Body of pancreas (tissue), 4 donors: ENCODE data around the gene DGKQ. TPM values are rescaled to one million over a fixed set of nuclear protein-coding genes. Genes with fewer than 3 reads are reported as not detected.
A peak's percentile ranks its signal among the peaks of the same experiment; 100 is the strongest.

Source experiments
- ATAC-seq: fragments of 150-250 bp; one replicate; pipeline ENCODE4 v1.9.1; 2016
- DNase-seq, 4 donors: peaks; one replicate each; pipeline ENCODE4 v3.0.0-alpha.2; 2019
- H3K27ac ChIP-seq, 4 donors: fragments of 200-600 bp; sonication (generic); 1 replicate in 3 of 4; 2 replicates in 1 of 4; pipeline versions ENCODE4 v1.5.1 to v1.6.1; 2016 to 2019; ENCODE audit warnings: mild to moderate bottlenecking in 1 of 4, mixed read lengths in 1 of 4, moderate library complexity in 1 of 4
- H3K27me3 ChIP-seq, 2 donors: fragments of 200-600 bp; sonication (generic); one replicate each; pipeline ENCODE4 v1.6.0; 2016; ENCODE audit warnings: mild to moderate bottlenecking in 1 of 2
- H3K36me3 ChIP-seq, 2 donors: fragments of 200-600 bp; sonication (generic); replicated peaks in 1 of 2; 2 replicates each; pipeline ENCODE4 v1.5.1; 2016; ENCODE audit warnings: low read depth in 2 of 2; ENCODE audit not compliant: insufficient read depth in 1 of 2
- H3K4me1 ChIP-seq: fragments of 200-600 bp; sonication (generic); one replicate; pipeline ENCODE4 v1.6.0; 2016
- H3K4me3 ChIP-seq, 2 donors: fragments of 200-600 bp; sonication (generic); 1 replicate in 1 of 2; 2 replicates in 1 of 2; pipeline ENCODE4 v1.5.1; 2016 to 2019
- H3K9me3 ChIP-seq, 3 donors: fragments of 200-600 bp; sonication (generic); 1 replicate in 2 of 3; 2 replicates in 1 of 3; pipeline ENCODE4 v1.5.1; 2016
- POLR2A ChIP-seq, 3 donors: fragments of 450-650 bp; IDR thresholded peaks; one replicate each; pipeline ENCODE4 v1.6.1; 2016; ENCODE audit warnings: antibody characterized with exemption in 3 of 3, mild to moderate bottlenecking in 2 of 3
- WGBS, 2 donors: methylation state at CpG; one replicate each; pipeline ENCODE4 v1.1.5; 2017; 5-methylcytosine and 5-hydroxymethylcytosine counted together
- intact Hi-C: fragments of 100-400 bp; cut with DNase I; formaldehyde crosslinking; loops from one replicate; pipeline ENCODE4 v1.15.1; 2023
- total RNA-seq, 2 donors: library from RNA; depleted of rRNA; stranded (reverse); fragments of >200 nt; gene quantifications; one replicate each; pipeline ENCODE4 v1.1.0, GENCODE V29; 2016
- TF ChIP-seq, protein P1 (sequence below), 7 experiments: fragments of 450-650 bp in 4 of 7; fragments of 200-600 bp in 3 of 7; sonication (generic) in 3 of 7; IDR thresholded peaks; one replicate each; pipeline ENCODE4 v1.5.1; 2016 to 2019; ENCODE audit warnings: antibody characterized with exemption in 7 of 7

The DGKQ gene
- total RNA-seq, 2 donors from 2014 or later: 13.2 to 17.5 TPM

DNA sequence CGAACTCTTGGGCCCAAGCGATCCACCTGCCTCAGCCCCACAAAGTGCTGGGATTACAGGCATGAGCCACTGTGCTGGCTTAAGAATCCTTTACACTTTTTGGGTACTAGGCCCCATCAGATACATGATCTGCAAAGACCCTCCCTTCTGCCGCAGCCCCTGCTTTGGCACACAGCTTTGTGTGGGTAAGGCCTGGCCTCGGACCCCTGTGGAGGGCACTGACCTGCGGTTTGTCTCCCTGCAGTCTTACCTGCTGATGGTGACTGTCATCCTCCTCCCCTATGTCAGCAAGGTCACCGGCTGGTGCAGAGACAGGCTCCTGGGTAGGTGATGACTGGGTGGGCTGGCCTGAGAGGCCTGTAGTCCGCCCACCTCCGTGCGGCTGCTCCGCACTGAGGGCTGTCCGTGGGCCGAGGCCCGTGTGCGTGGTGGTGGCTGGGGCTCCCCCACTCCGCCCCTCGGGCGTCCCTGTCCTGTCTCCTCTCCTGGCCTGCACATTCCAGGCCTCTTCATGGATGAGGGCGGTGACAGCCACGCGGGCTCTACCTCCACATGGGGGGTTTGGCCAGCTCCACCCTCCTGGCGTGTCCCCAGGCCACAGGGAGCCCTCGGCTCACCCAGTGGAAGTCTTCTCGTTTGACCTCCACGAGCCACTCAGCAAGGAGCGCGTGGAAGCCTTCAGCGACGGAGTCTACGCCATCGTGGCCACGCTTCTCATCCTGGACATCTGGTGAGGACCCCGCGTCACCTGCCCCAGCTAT lies 18.0 kb downstream of the DGKQ start:
- ATAC-seq (no peak), DNase-seq (peak in 1 of 4 donors; percentile 7)
- H3K27me3 ChIP-seq: no peaks in the 10 kb centered on the region
- H3K36me3 ChIP-seq: no peaks in the 10 kb centered on the region
- intact Hi-C loops: no loop called here
- H3K9me3 ChIP-seq: no peaks in the 10 kb centered on the region
- WGBS, 2 donors: 95 to 97% methylated on average over 23 to 28 of the region's 33 CpGs
- TF ChIP-seq POLR2A (IDR thresholded peaks at IDR 0.05): no peak
- TF ChIP-seq, protein P1, sequence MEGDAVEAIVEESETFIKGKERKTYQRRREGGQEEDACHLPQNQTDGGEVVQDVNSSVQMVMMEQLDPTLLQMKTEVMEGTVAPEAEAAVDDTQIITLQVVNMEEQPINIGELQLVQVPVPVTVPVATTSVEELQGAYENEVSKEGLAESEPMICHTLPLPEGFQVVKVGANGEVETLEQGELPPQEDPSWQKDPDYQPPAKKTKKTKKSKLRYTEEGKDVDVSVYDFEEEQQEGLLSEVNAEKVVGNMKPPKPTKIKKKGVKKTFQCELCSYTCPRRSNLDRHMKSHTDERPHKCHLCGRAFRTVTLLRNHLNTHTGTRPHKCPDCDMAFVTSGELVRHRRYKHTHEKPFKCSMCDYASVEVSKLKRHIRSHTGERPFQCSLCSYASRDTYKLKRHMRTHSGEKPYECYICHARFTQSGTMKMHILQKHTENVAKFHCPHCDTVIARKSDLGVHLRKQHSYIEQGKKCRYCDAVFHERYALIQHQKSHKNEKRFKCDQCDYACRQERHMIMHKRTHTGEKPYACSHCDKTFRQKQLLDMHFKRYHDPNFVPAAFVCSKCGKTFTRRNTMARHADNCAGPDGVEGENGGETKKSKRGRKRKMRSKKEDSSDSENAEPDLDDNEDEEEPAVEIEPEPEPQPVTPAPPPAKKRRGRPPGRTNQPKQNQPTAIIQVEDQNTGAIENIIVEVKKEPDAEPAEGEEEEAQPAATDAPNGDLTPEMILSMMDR (IDR thresholded peaks at IDR 0.05): no peak
- H3K4me3 ChIP-seq: no peak overlapping the region
- no peak overlapping the region for H3K27ac ChIP-seq
- no peaks in the 10 kb centered on the region for H3K4me1 ChIP-seq

DNA sequence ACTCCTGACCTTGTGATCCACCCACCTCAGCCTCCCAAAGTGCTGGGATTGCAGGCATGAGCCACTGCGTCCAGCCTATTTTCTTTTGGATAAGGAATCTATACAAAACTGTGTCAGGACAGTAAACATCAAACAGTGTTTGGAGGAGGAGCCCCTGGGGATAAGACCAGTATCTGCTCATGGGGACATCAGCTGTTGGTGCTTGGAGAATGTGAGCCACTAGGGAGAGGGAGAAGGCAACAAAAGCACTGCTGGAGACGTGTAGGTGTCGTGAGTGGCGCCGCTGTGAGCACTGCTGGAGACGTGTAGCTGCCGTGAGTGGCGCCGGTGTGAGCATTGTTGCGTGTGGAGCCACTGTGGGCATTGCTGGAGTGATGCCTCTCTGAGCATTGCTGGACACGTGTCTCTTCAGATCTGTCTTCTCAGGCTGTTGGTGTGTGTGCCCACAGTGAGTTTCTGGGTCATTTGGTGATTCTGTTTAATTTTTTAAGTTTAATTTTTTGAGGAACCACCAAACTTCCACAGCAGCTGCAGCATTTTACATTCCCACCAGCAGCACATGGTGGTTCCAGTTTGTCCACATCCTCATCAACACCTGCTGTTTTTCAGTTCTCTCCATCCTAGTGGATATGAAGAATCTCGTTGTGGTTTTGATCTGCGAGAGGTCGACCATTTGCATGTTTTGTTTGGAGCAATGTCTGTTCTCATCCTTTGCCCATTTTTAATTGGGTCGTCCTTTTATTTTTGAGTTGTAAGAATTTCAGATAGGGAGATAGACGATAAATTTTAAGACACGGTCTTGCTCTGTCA lies 19.0 kb downstream of the DGKQ start:
- Histone ChIP-seq H3K27me3 (no peaks in the 10 kb centered on the region), H3K4me1 (no peaks in the 10 kb centered on the region), H3K36me3 (no peaks in the 10 kb centered on the region), H3K4me3 (no peak overlapping the region), H3K27ac (no peak overlapping the region), H3K9me3 (no peaks in the 10 kb centered on the region)
- ATAC-seq: no peak
- DNase-seq: no peak
- intact Hi-C loops: no loop called here
- 93 to 95% methylated on average over 17 of the region's 17 CpGs for WGBS, 2 donors
- no peak for TF ChIP-seq POLR2A (IDR thresholded peaks at IDR 0.05)
- TF ChIP-seq, protein P1 (IDR thresholded peaks at IDR 0.05): no peak

DNA sequence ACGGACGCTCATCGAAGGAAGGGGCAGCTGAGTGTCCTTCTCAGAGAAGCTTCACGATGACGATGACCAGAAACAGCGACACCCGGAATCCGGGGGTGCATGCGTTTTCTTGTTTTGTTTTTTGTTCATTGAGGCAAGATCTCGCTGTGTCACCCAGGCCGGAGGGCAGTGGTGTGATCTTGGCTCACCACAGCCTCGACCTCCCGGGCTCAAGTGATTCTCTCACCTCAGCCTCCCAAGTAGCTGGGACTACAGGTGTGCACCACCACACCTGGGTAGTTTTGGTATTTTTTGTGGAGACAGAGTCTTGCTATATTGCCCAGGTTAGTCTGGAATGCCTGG lies 19.8 kb downstream of the DGKQ start:
- H3K36me3 ChIP-seq: no peaks in the 10 kb centered on the region
- H3K27ac ChIP-seq: no peak overlapping the region
- no peaks in the 10 kb centered on the region for H3K27me3 ChIP-seq
- TF ChIP-seq, protein P1 (IDR thresholded peaks at IDR 0.05): no peak
- TF ChIP-seq POLR2A (IDR thresholded peaks at IDR 0.05): no peak
- H3K4me3 ChIP-seq: no peak overlapping the region
- intact Hi-C loops: no loop called here
- ATAC-seq (no peak), DNase-seq (peak in 1 of 4 donors; percentile 7)
- 94 to 96% methylated on average over 10 to 13 of the region's 13 CpGs for WGBS, 2 donors
- H3K9me3 ChIP-seq: no peaks in the 10 kb centered on the region
- peaks cover 3% of the 10 kb centered on the region for H3K4me1 ChIP-seq

DNA sequence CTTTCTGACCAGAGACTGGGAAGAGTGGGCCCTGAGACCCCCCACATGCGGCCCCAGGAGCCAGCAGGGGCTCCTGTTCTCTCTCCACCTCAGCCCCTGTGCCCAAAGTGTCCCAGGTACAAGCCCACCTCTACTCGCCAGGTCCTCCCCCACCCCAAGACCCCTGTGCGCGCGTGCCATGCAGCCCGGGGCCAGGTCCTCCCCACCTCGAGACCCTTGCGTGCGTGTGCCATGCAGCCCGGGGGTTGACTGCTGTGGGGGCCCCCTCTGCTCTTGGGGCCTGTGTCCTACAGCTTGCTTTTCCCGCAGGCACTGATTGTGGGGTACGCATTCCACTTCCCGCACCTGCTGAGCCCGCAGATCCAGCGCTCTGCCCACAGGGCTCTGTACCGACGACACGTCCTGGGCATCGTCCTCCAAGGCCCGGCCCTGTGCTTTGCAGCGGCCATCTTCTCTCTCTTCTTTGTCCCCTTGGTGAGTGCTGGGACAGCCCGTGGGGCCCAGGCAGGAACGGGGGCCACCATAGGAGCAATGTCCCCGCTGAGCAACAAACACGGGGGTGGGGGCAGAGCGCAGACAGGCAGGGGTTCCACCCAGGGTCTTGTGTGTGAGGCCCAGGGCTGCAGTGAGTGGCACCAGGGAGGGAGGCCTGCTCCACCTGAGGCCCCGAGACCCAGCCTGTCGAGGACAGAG lies 20.3 kb downstream of the DGKQ start:
- TF ChIP-seq, protein P1 (IDR thresholded peaks at IDR 0.05): no peak
- no peak for TF ChIP-seq POLR2A (IDR thresholded peaks at IDR 0.05)
- 95% methylated on average over 21 to 27 of the region's 28 CpGs for WGBS, 2 donors
- no peak for ATAC-seq
- Histone ChIP-seq H3K27me3 (no peaks in the 10 kb centered on the region), H3K9me3 (no peaks in the 10 kb centered on the region), H3K4me3 (no peak overlapping the region), H3K27ac (no peak overlapping the region), H3K36me3 (no peaks in the 10 kb centered on the region), H3K4me1 (peaks cover 9% of the 10 kb centered on the region)
- DNase-seq: peak in 1 of 4 donors; percentile 8
- intact Hi-C loops: no loop called here
